Measurements from ENCODE around the gene POLD4.

- TF ChIP-seq CTCF (IDR thresholded peaks at IDR 0.05) (no peak), REST (IDR thresholded peaks at IDR 0.05; ENCODE audit: insufficient read depth in 1 of 2, low read depth in 2 of 2, low read length in 1 of 2) (no peak), POLR2AphosphoS5 (IDR thresholded peaks at IDR 0.05; ENCODE audit: low read depth, low read length) (no peak)
These were observed 40.1 kb upstream of the POLD4 start for GRCh38 chr11:67393437-67393836.
